ENCODE data around the gene LRRC2. TPM values are rescaled to one million over a fixed set of nuclear protein-coding genes. Genes with fewer than 3 reads are reported as not detected.

Gene LRRC2
- total RNA-seq, 1 experiment from 2014 or later: 2.6 TPM

GRCh38 chr3:46492890-46493547, 73.1 kb downstream of the LRRC2 start:
- WGBS (ENCODE audit: extremely low coverage, insufficient read length, low lambda C conversion rate): no CpG with 5 or more reads among the region's 6 CpGs
- H3K18ac ChIP-seq (ENCODE audit: insufficient read length, low read depth, low read length): no peak overlapping the region
- no peaks in the 10 kb centered on the region; the same call in 1 of the 2 replicates for H3K27me3 ChIP-seq (ENCODE audit: insufficient read depth, low read length)
- H3K4me1 ChIP-seq (ENCODE audit: insufficient read depth, low read length): no peaks in the 10 kb centered on the region; the same call in 1 of the 2 replicates
- no peak overlapping the region for H3K4me2 ChIP-seq (ENCODE audit: insufficient read depth, insufficient read length, low read length)
- no peak overlapping the region for H3K4ac ChIP-seq (ENCODE audit: low read depth, low read length)
- H3K4me3 Mint-ChIP-seq: no peak overlapping the region; a peak in 1 of 5 replicates
- no peaks in the 10 kb centered on the region for H4K20me1 ChIP-seq (ENCODE audit: control insufficient read depth, insufficient read depth, insufficient read length)
- no peak for DNase-seq
- no peaks in the 10 kb centered on the region for H3K79me1 ChIP-seq (ENCODE audit: insufficient read depth, low read depth, low read length, poor library complexity, severe bottlenecking)
- no peak for TF ChIP-seq CTCF (conservative IDR thresholded peaks at IDR 0.05)
- H3K36me3 Mint-ChIP-seq (ENCODE audit: insufficient read depth in 1 of 3, low read depth in 3 of 3): peaks cover 8 to 16% (median 10%) of the 10 kb centered on the region in 3 experiments
- no peak overlapping the region for H4K8ac ChIP-seq (replicated peaks; ENCODE audit: insufficient read length, low read depth, low read length)
- H3K9ac ChIP-seq (ENCODE audit: extremely low read depth, insufficient read length, low read length): no peak overlapping the region
- no peak overlapping the region for H3T11ph ChIP-seq (ENCODE audit: low read length)
- no peak overlapping the region for H4K91ac ChIP-seq (ENCODE audit: insufficient read length, low read depth, low read length)
- no peaks in the 10 kb centered on the region for H3K79me2 ChIP-seq (ENCODE audit: insufficient read depth, low read length)
- H2BK5ac ChIP-seq (ENCODE audit: insufficient read length, low read length): no peak overlapping the region
- H2AFZ ChIP-seq (ENCODE audit: low read length): no peak overlapping the region
- H2BK20ac ChIP-seq (ENCODE audit: low read depth, low read length, poor library complexity, severe bottlenecking): no peak overlapping the region
- no peak overlapping the region for H3K14ac ChIP-seq (ENCODE audit: insufficient read depth, low read length)
- H4K5ac ChIP-seq (ENCODE audit: insufficient read length, low read depth, low read length): no peak overlapping the region
- H3K9me3 ChIP-seq (ENCODE audit: control insufficient read depth, low read depth, low read length): no peaks in the 10 kb centered on the region
- peaks cover 14 to 15% of the 10 kb centered on the region in 2 experiments for H3K9me3 Mint-ChIP-seq
- no peak overlapping the region for H3K27ac ChIP-seq (ENCODE audit: insufficient read length, low read depth, low read length)
- no peak overlapping the region for H2BK120ac ChIP-seq (ENCODE audit: low read depth, low read length, poor library complexity, severe bottlenecking)
- no peak overlapping the region for H3K23ac ChIP-seq (ENCODE audit: insufficient read length, low read depth, low read length)
- H2BK15ac ChIP-seq (ENCODE audit: low read depth, low read length): no peak overlapping the region
- no peak overlapping the region for H3K56ac ChIP-seq (ENCODE audit: insufficient read length, low read depth, low read length)
- H3K4me1 Mint-ChIP-seq: peaks cover 36 to 39% of the 10 kb centered on the region in 2 experiments
- no peak overlapping the region for H2AK5ac ChIP-seq (ENCODE audit: insufficient read length, low read length)
- no peak overlapping the region; a peak in 1 of 7 replicates for H3K27ac Mint-ChIP-seq
- peaks cover 7% of the 10 kb centered on the region; the same call in 1 of the 2 replicates for H3K27me3 Mint-ChIP-seq (ENCODE audit: low read depth)
- H3K23me2 ChIP-seq (ENCODE audit: insufficient read length, low read depth, low read length, poor library complexity, severe bottlenecking): no peaks in the 10 kb centered on the region
- no peak overlapping the region for H2BK12ac ChIP-seq (ENCODE audit: insufficient read length, low read depth, low read length)
